Small intestine (tissue), 7 donors: ENCODE results near the gene CD1C. TPM values are rescaled to one million over a fixed set of nuclear protein-coding genes. Genes with fewer than 3 reads are reported as not detected.

Source experiments
- DNase-seq, 2 donors: peaks; one replicate each; pipeline versions ENCODE4 v3.0.0 to v3.0.0-alpha.2; 2013
- FAIRE-seq: peaks from 2 replicates; lab custom pipeline; 2012; peaks lifted over from hg19 to GRCh38; lab: Jason Lieb, UNC
- H3K27ac ChIP-seq, 3 donors: one replicate each; pipeline ENCODE4 v1.5.1; 2013; ENCODE audit warnings: low read length in 2 of 3, mild to moderate bottlenecking in 2 of 3, control low read depth in 1 of 3, inconsistent platforms in 1 of 3, low read depth in 1 of 3, moderate library complexity in 1 of 3
- H3K27me3 ChIP-seq, 3 donors: one replicate each; pipeline ENCODE4 v1.6.1; 2013; ENCODE audit warnings: low read length in 3 of 3, inconsistent platforms in 1 of 3; ENCODE audit not compliant: control insufficient read depth in 3 of 3, insufficient read depth in 3 of 3
- H3K36me3 ChIP-seq, 3 donors: one replicate each; pipeline ENCODE4 v1.6.1; 2013; ENCODE audit warnings: low read length in 3 of 3, inconsistent platforms in 1 of 3, low read depth in 1 of 3, mild to moderate bottlenecking in 1 of 3, moderate library complexity in 1 of 3; ENCODE audit not compliant: control insufficient read depth in 3 of 3, insufficient read depth in 2 of 3
- H3K4me1 ChIP-seq, 3 donors: one replicate each; pipeline ENCODE4 v1.6.1; 2013; ENCODE audit warnings: low read length in 2 of 3, inconsistent platforms in 1 of 3, low read depth in 1 of 3, mild to moderate bottlenecking in 1 of 3, moderate library complexity in 1 of 3; ENCODE audit not compliant: control insufficient read depth in 3 of 3, insufficient read depth in 2 of 3
- H3K4me3 ChIP-seq, 3 donors: one replicate each; pipeline ENCODE4 v1.5.1; 2013; ENCODE audit warnings: low read length in 3 of 3, control low read depth in 1 of 3, inconsistent platforms in 1 of 3, low read depth in 1 of 3, mild to moderate bottlenecking in 1 of 3, moderate library complexity in 1 of 3
- H3K9me3 ChIP-seq, 2 donors: one replicate each; pipeline ENCODE4 v1.6.1; 2013; ENCODE audit warnings: low read depth in 1 of 2, low read length in 1 of 2; ENCODE audit not compliant: control insufficient read depth in 2 of 2, insufficient read depth in 1 of 2
- WGBS, 3 donors: extraction: QIAGEN DNeasy Blood & Tissue Kit; methylation state at CpG; one replicate each; pipeline ENCODE4 v1.1.7; 2013; 5-methylcytosine and 5-hydroxymethylcytosine counted together
- polyA plus RNA-seq, 4 donors: library from polyadenylated mRNA; stranded (reverse) in 3 of 4; unstranded in 1 of 4; fragments of 200-250 nt in 3 of 4; fragments of 120-200 nt in 1 of 4; gene quantifications; one replicate each; pipeline versions ENCODE4 v1.2.1 to v1.2.3, GENCODE V29; 2013
- donor health status: healthy with polysubstance abuse.
- donor health status: control.
- donor health status: control.
- donor health status: Bipolar disorder and iron deficiency.
- donor health status: healthy.

CD1C gene
- polyA plus RNA-seq, 4 donors, result 0.52 to 0.64 TPM; not detected in 2

DNA sequence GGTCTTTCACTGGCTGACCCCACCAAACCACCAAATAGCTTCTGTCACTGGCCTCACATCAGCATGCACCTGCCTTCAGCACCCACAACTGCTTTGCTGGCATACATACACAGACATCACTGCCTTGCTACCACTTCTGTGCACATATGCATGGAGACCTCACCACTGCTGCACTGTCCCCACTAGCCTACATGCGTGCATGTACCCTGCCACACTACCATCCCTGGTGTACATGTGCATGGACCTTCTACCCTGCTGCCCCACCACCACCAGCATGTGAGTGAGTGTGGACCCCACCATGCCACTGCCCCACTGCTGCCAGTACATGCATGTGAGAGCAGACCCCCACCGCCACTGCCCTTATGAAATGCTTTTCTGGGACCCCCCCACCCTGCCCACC, 6.1 kb downstream of the CD1C start:
- no peak for DNase-seq
- Histone ChIP-seq H3K36me3 (no peaks in the 10 kb centered on the region), H3K4me3 (no peak overlapping the region), H3K9me3 (peaks cover 0 to 7% of the 10 kb centered on the region in 2 donors), H3K4me1 (no peaks in the 10 kb centered on the region), H3K27me3 (no peaks in the 10 kb centered on the region), H3K27ac (no peak overlapping the region)
- WGBS, 3 donors, result 90 to 97% (median 96%) methylated on average over 2 of the region's 2 CpGs
- FAIRE-seq, result no peak

GRCh38 chr1:158310623-158311022, 20.9 kb downstream of the CD1C start:
- no peaks in the 10 kb centered on the region for H3K27me3 ChIP-seq
- H3K4me1 ChIP-seq, result no peaks in the 10 kb centered on the region
- H3K27ac ChIP-seq, result no peak overlapping the region
- no peaks in the 10 kb centered on the region for H3K36me3 ChIP-seq
- WGBS, 3 donors, result 72 to 81% (median 75%) methylated on average over 1 of the region's 1 CpG
- DNase-seq (no peak), FAIRE-seq (no peak)
- no peaks in the 10 kb centered on the region for H3K9me3 ChIP-seq
- no peak overlapping the region for H3K4me3 ChIP-seq

GRCh38 chr1:158311066-158311465, 21.3 kb downstream of the CD1C start:
- Histone ChIP-seq H3K9me3 (no peaks in the 10 kb centered on the region), H3K36me3 (no peaks in the 10 kb centered on the region), H3K27ac (no peak overlapping the region), H3K4me1 (no peaks in the 10 kb centered on the region), H3K27me3 (no peaks in the 10 kb centered on the region), H3K4me3 (no peak overlapping the region)
- 67 to 79% (median 77%) methylated on average over 2 of the region's 2 CpGs for WGBS, 3 donors
- DNase-seq, result no peak
- no peak for FAIRE-seq

DNA sequence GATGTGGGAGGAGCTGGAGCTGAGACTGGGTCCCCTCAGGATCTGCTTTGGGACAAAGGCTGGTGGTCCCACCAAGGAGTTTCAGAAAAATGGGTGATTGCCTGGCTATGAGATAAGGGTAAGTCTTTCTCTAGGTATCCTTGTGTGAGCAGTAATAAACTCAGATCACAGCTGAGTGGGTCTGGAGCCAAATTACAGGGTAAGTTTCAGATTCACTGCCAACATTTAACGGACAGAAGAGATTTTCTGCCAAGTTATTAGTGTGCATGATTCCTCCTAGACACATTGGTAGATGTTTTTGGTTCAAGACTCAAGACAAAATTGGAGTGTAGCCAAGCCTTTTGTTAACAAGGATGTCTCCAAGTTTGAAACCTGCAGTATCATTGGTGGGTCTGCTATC, 34.1 kb downstream of the CD1C start:
- no peaks in the 10 kb centered on the region for H3K9me3 ChIP-seq

DNA sequence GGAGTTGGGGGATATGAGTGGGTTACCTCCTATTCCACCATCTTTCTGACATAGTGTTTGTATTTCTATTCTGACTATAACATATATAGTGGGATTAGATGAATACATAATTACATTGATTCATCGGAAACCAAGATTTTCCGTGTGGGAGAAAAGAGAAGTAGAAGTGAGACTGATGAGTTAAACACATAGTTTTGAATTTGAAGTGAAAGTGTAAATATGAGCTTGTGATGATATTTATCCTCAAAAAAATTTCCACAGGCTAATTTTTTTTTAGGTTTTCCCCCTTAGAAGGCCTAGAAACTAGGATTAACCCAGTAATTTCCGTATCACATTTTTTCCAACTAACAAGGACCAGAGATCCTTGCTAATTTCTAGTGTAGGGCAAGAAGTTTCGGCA, 34.7 kb downstream of the CD1C start:
- WGBS, 3 donors, result 77 to 81% (median 79%) methylated on average over 4 of the region's 4 CpGs
- no peaks in the 10 kb centered on the region for H3K27me3 ChIP-seq
- no peak for FAIRE-seq
- H3K9me3 ChIP-seq, result no peaks in the 10 kb centered on the region
- no peak overlapping the region for H3K27ac ChIP-seq
- no peak overlapping the region for H3K4me3 ChIP-seq
- no peaks in the 10 kb centered on the region for H3K36me3 ChIP-seq
- H3K4me1 ChIP-seq, result no peaks in the 10 kb centered on the region
- DNase-seq, result no peak

More for the DNA sequence above, 34.1 kb downstream of the CD1C start:
- no peak overlapping the region for H3K4me3 ChIP-seq
- H3K36me3 ChIP-seq, result no peaks in the 10 kb centered on the region
- no peak for FAIRE-seq
- no peak overlapping the region for H3K27ac ChIP-seq
- no peak for DNase-seq
- H3K27me3 ChIP-seq, result no peaks in the 10 kb centered on the region
- 56 to 74% (median 72%) methylated on average over 1 of the region's 1 CpG for WGBS, 3 donors
- no peaks in the 10 kb centered on the region for H3K4me1 ChIP-seq

- H3K4me3 ChIP-seq, result no peak overlapping the region
- H3K27me3 ChIP-seq, result no peaks in the 10 kb centered on the region
- DNase-seq (no peak), FAIRE-seq (no peak)
- H3K9me3 ChIP-seq, result no peaks in the 10 kb centered on the region
- H3K36me3 ChIP-seq, result no peaks in the 10 kb centered on the region
- no peaks in the 10 kb centered on the region for H3K4me1 ChIP-seq
- no peak overlapping the region for H3K27ac ChIP-seq
These were observed 37.8 kb downstream of the CD1C start for GRCh38 chr1:158327481-158327880.

DNA sequence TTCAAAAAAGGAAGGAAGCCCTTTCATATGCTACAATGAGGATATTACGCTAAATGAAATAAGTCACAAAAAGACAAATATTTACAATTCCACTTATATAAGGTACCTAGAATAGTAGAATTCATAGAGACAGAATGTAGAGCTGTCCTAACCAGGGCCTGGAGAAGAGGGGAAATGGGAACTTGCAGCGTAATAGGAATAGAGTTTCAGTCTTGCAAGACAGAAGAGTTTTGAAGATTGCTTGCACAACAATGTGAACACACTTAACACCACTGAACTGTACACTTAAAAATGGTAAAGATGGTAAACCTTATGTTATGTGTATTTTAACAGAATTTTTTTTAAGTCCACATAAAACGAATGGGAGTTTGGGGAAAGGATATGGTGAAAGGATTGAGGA, 38.7 kb downstream of the CD1C start:
- DNase-seq, result no peak
- H3K36me3 ChIP-seq, result no peaks in the 10 kb centered on the region
- H3K4me1 ChIP-seq, result no peaks in the 10 kb centered on the region
- WGBS, 3 donors, result 80 to 86% (median 86%) methylated on average over 3 of the region's 3 CpGs
- H3K9me3 ChIP-seq, result no peaks in the 10 kb centered on the region
- FAIRE-seq, result no peak
- no peaks in the 10 kb centered on the region for H3K27me3 ChIP-seq
- no peak overlapping the region for H3K27ac ChIP-seq
- H3K4me3 ChIP-seq, result no peak overlapping the region

DNA sequence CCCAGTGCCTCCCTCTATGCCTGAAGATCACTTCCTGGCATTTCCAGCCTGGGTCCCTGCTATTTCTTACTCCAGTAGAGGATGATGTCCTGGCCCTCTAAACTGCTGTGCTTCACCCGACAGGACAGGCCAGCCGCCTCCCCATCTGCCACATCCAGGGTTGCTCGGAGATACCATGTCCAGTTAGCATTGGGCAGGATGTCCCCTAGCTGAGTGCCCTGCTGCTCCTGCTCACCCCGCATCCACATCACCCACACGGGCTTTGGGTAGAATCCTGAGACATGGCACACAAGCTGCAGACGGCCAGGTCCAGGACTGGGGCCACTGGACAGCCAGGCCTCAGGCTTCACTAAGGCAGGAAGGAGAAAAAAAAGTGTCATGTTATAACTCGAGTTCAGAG, 39.6 kb downstream of the CD1C start:
- FAIRE-seq, result no peak
- no peaks in the 10 kb centered on the region for H3K4me1 ChIP-seq
- H3K9me3 ChIP-seq, result no peaks in the 10 kb centered on the region
- no peaks in the 10 kb centered on the region for H3K36me3 ChIP-seq
- H3K27me3 ChIP-seq, result no peaks in the 10 kb centered on the region
- DNase-seq, result no peak
- no peak overlapping the region for H3K27ac ChIP-seq
- H3K4me3 ChIP-seq, result no peak overlapping the region
- WGBS, 3 donors, result 82 to 84% (median 84%) methylated on average over 7 of the region's 7 CpGs

GRCh38 chr1:158329733-158330132, 40.0 kb downstream of the CD1C start:
- H3K4me1 ChIP-seq, result no peaks in the 10 kb centered on the region
- 52 to 67% (median 60%) methylated on average over 3 of the region's 3 CpGs for WGBS, 3 donors

More at GRCh38 chr1:158329733-158330132, 40.0 kb downstream of the CD1C start:
- Histone ChIP-seq H3K27ac (no peak overlapping the region), H3K4me3 (no peak overlapping the region), H3K9me3 (no peaks in the 10 kb centered on the region), H3K36me3 (no peaks in the 10 kb centered on the region), H3K27me3 (no peaks in the 10 kb centered on the region)
- DNase-seq (no peak), FAIRE-seq (no peak)
